ENCODE results near the gene ETF1.

ETF1 gene

DNA sequence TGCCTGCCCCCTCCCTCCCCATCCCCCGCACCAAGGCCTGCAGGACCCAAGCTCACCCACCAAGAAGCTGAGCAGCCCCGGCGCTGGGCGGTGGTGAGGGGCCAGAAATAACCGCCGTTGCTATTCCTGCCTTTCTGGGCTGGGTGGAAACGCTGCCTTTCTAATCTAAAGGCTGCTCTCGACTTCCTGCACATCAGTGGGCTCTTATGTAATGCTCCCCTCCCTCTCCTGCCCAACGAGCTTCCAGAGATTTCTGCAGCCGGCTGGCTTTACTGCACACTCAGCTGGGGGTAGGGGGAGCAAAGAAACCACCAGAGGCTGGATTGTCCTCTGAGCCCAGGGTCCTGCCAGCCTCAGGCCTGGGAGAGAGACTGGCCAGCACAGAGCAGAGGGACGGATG, 84.7 kb downstream of the ETF1 start:
- intact Hi-C loops (cut with DNase I) = no loop called here
- DNase-seq = peak in 34 of 42 donors; percentile 26 to 84 (median 58)

GRCh38 chr5:138457531-138458275, 85.3 kb downstream of the ETF1 start:
- intact Hi-C loops (cut with DNase I) = no loop called here
- DNase-seq = peak in 38 of 42 donors; percentile 26 to 88 (median 64)
